BJ (cell line): ENCODE measurements around the gene COTL1. TPM values are rescaled to one million over a fixed set of nuclear protein-coding genes. Genes with fewer than 3 reads are reported as not detected.
"Not testable (repeated sequence)": the region's sequence is repeated elsewhere in the genome, so short reads cannot be mapped to it uniquely, and the experiment has no call there.

ENCODE experiments used
- CTCF ChIA-PET: fragments of 350-600 bp; formaldehyde crosslinking; extraction: SDS; loops from one replicate; lab custom pipeline; 2021; ENCODE audit warnings: antibody characterized with exemption, inconsistent platforms; lab: Yijun Ruan, JAX
- POLR2A ChIA-PET: fragments of 300-600 bp; sonication (Branson Sonifier 250); formaldehyde crosslinking; extraction: SDS; loops from one replicate; lab custom pipeline; 2021; ENCODE audit warnings: antibody characterized with exemption; lab: Charles Lee
- DNase-seq: peaks from one replicate; pipeline ENCODE4 v3.0.0-alpha.2; 2011; ENCODE audit warnings: low read depth
- H3K27me3 ChIP-seq: 2 replicates; pipeline ENCODE4 v1.6.0; 2011; ENCODE audit warnings: low read length; ENCODE audit not compliant: control insufficient read depth, insufficient read depth
- H3K36me3 ChIP-seq: 2 replicates; pipeline ENCODE4 v1.5.1; 2011; ENCODE audit warnings: low read length; ENCODE audit not compliant: control insufficient read depth, insufficient read depth
- H3K4me3 ChIP-seq: 2 replicates; pipeline ENCODE4 v1.5.1; 2011; ENCODE audit warnings: low read depth, mild to moderate bottlenecking, control low read depth, low read length
- polyA plus RNA-seq: library from polyadenylated mRNA; depleted of rRNA; stranded (reverse); fragments of >200 nt; gene quantifications from 2 replicates; pipeline ENCODE4 v1.2.3, GENCODE V29; 2011
- TF ChIP-seq, protein P1 (sequence below): IDR thresholded peaks from 2 replicates; pipeline ENCODE4 v1.5.1; 2011; ENCODE audit warnings: low read depth, mild to moderate bottlenecking, control low read depth, inconsistent platforms, low read length, moderate library complexity; ENCODE audit not compliant: insufficient read depth

The COTL1 gene
- polyA plus RNA-seq, 1 experiment: 166 TPM

DNA sequence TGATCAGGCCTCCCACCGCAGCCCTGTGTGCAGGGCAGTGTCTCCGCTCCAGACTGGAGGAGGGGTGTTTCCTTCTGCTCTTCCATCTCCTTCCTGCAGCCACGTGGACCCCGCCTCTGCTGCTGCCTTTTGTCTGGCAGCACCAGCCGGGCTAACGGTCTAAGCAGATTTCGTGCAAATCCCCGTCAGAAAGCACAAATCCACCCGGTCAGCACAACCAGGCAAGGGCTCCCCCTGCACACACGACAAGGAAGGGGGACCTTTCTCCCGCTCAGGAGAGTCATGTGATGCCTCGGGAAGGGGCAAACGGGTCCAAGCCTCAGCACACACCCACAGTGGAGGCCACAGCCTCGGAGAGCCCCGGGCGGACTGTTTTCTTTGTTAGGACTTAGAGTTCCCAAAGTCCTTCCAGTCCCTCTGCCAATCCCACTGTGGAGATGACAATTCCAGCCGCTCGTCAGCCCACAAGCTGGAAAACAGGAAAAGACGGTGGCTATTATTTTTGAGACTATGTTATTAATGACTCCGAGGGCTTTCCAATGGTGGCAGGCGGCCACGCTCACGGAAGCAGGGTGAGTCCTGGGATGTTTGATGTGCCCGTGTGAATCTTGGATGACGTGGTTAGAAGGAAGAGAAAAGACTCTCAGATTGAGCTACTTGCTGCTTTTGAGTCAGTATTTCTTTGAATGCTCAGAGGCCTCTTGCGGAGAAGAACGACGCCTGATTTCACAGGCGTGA, 90.9 kb downstream of the COTL1 start:
- H3K4me3 ChIP-seq: no peak overlapping the region
- DNase-seq: no peak
- H3K36me3 ChIP-seq: no peaks in the 10 kb centered on the region
- no peaks in the 10 kb centered on the region for H3K27me3 ChIP-seq
- ChIA-PET POLR2A (no interaction called here), CTCF (interaction anchor here (1.0 kb wide), 1 partner anchor 16 kb away, joined by 3 read pairs; no protein-coding TSS in a partner anchor)
- TF ChIP-seq, protein P1, sequence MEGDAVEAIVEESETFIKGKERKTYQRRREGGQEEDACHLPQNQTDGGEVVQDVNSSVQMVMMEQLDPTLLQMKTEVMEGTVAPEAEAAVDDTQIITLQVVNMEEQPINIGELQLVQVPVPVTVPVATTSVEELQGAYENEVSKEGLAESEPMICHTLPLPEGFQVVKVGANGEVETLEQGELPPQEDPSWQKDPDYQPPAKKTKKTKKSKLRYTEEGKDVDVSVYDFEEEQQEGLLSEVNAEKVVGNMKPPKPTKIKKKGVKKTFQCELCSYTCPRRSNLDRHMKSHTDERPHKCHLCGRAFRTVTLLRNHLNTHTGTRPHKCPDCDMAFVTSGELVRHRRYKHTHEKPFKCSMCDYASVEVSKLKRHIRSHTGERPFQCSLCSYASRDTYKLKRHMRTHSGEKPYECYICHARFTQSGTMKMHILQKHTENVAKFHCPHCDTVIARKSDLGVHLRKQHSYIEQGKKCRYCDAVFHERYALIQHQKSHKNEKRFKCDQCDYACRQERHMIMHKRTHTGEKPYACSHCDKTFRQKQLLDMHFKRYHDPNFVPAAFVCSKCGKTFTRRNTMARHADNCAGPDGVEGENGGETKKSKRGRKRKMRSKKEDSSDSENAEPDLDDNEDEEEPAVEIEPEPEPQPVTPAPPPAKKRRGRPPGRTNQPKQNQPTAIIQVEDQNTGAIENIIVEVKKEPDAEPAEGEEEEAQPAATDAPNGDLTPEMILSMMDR: no peak

DNA sequence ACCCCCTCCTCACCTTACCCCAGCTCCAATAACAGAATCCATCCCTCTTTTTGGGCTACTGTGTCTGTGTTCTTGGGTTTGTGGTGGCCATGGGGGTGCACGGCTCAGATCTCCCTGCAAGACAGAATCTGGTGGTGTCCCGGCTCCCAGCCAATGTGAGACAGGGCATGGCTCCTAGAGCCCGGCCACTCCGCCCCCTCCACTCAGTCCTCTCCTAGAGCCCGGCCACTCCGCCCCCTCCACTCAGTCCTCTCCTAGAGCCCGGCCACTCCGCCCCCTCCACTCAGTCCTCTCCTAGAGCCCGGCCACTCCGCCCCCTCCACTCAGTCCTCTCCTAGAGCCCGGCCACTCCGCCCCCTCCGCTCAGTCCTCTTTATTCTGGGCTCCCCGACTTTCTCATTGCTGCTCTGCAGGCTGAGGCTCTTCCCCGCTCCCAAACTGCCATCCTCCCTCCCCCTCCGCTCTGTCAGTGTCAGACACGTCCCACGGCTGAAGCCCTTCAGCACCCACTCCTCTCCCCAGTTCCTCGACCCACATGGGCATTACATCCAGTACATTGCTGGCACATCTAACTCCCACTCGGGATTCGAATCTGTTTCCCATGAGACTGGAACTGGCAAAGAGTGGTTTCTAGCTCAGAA, 92.8 kb downstream of the COTL1 start:
- POLR2A ChIA-PET, H3K36me3 ChIP-seq, H3K4me3 ChIP-seq, DNase-seq, H3K27me3 ChIP-seq: not testable (repeated sequence)
- CTCF ChIA-PET: interaction anchor here (1.3 to 2.3 kb wide), 3 partner anchors 19 to 214 kb away, joined by 3 to 5 read pairs (median 3); no protein-coding TSS in a partner anchor

DNA sequence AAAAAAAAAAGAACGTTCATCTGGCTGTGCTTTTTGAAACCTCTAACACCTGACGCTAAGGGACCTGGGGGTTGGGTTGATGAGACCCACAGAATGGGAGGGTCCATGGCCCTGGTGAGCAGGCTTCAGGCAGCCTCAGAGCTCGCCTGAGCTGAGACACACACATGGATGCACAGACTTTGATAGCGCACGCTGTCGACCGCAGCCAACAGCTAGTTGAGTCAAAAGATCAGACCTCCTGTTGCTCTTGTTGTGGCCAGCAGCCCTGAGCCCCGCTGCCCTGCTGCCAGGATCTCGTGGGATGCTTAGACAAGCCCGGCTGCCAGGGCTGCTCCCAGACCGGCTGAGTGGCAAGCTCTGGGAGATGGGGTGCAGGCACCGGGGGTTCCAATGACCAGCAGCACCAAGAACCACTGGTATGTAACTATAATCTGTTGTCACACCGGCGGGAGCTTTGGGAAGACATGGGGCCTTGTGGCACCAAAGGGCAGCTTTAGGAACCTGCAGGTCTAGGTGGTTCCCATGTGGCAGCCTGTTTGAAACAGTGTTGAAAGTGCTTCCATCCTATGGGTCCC, 93.4 kb downstream of the COTL1 start:
- TF ChIP-seq, protein P1: no peak
- Histone ChIP-seq H3K27me3 (no peaks in the 10 kb centered on the region), H3K4me3 (no peak overlapping the region), H3K36me3 (no peaks in the 10 kb centered on the region)
- ChIA-PET POLR2A (no interaction called here), CTCF (interaction anchor here (1.8 to 2.3 kb wide), 2 partner anchors 19 to 215 kb away, joined by 3 to 5 read pairs; no protein-coding TSS in a partner anchor)
- DNase-seq: no peak

DNA sequence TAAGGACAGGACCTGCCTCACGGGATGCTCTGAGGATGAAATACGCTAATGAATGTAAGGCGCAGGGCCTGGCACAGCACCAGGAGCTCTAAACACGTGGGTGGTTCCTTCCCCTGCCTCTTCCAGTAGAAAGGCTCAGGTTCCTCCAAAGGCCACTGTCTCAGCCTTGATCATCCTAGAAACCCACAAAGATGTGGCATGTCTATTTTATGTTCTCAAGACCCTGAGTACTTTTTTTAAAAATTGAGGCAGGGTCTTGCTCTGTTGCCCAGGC, 96.4 kb downstream of the COTL1 start:
- DNase-seq: no peak
- H3K4me3 ChIP-seq: no peak overlapping the region
- ChIA-PET CTCF (interaction anchor here (0.7 to 1.5 kb wide), 2 partner anchors 11 to 205 kb away, joined by 3 to 8 read pairs; no protein-coding TSS in a partner anchor), POLR2A (no interaction called here)
- TF ChIP-seq, protein P1: no peak
- H3K27me3 ChIP-seq: no peaks in the 10 kb centered on the region
- no peaks in the 10 kb centered on the region for H3K36me3 ChIP-seq

DNA sequence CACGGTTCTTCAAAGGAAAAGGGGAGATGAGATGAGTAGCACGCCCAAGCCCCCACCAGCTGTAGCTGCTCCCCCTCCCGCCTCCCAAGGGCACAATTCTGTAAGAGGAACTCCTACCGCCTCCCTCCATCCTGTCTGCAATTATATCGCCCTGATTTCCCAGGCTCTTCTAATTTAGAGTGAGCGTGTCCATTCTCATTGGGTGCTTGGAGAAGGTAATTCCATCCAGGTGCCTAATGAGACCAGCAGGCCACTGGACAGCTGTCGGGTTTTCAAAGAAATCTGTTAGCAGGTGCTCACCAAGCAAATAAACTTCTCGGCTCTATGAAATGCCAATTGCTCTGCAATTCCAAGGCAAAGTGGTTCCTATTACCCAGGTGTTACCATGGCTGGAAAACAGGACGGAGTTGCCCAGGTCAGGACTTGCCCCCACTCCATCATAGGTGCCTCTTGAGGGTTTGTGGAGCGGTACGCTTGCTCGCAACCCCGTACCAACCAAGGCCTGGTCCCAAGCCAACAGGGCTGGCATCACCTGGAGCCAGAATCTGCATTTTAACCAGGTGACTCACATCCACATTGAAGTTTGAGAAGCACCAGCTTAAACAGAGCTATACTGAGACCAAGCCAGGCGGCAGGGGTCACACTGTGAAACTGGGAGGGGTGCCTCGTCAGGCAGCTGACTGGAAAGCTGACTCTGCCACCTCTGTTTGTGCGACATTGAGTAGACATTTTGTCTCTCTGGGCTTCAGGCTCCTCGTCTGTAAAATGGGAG, 97.0 kb downstream of the COTL1 start:
- DNase-seq: no peak
- TF ChIP-seq, protein P1: no peak
- ChIA-PET CTCF (interaction anchor here (0.7 to 1.5 kb wide), 5 partner anchors 9 to 205 kb away, joined by 3 to 8 read pairs (median 3); no protein-coding TSS in a partner anchor), POLR2A (no interaction called here)
- Histone ChIP-seq H3K36me3 (no peaks in the 10 kb centered on the region), H3K4me3 (no peak overlapping the region), H3K27me3 (no peaks in the 10 kb centered on the region)
